OCI-LY1 (cell line): ENCODE data around the gene NUPR1.

ENCODE experiments used
- H2AFZ ChIP-seq: fragments of 200-600 bp; sonication (generic), shearing (Covaris generic); 2 replicates; pipeline ENCODE4 v1.6.0; 2014; ENCODE audit warnings: antibody characterized with exemption, mild to moderate bottlenecking, low read length
- H3F3A ChIP-seq: fragments of 200-600 bp; sonication (generic), shearing (Covaris generic); 2 replicates; pipeline ENCODE4 v1.6.0; 2014; ENCODE audit warnings: mild to moderate bottlenecking, antibody characterized with exemption, low read length, moderate library complexity; ENCODE audit not compliant: insufficient read depth
- H3K27ac ChIP-seq: fragments of 200-600 bp; sonication (generic); 2 replicates; pipeline ENCODE4 v1.5.1; 2014; ENCODE audit warnings: low read length, mixed run types, mild to moderate bottlenecking, low read depth; ENCODE audit not compliant: poor library complexity, severe bottlenecking
- H3K27me3 ChIP-seq: fragments of 200-600 bp; sonication (generic); 2 replicates; pipeline ENCODE4 v1.6.0; 2014; ENCODE audit warnings: antibody characterized with exemption, mild to moderate bottlenecking, low read length, moderate library complexity; ENCODE audit not compliant: insufficient read depth
- H3K36me3 ChIP-seq: fragments of 200-600 bp; sonication (generic); 2 replicates; pipeline ENCODE4 v1.6.1; 2014; ENCODE audit warnings: mild to moderate bottlenecking, antibody characterized with exemption, low read length, moderate library complexity, mixed read lengths; ENCODE audit not compliant: insufficient read depth
- H3K4me1 ChIP-seq: fragments of 200-600 bp; sonication (generic); 2 replicates; pipeline ENCODE4 v1.5.1; 2014; ENCODE audit warnings: mild to moderate bottlenecking, low read length, moderate library complexity; ENCODE audit not compliant: insufficient read depth, severe bottlenecking
- H3K4me2 ChIP-seq: fragments of 200-600 bp; sonication (generic), shearing (Covaris generic); 2 replicates; pipeline ENCODE4 v1.6.1; 2014; ENCODE audit warnings: low read length
- H3K4me3 ChIP-seq: fragments of 200-600 bp; sonication (generic); 2 replicates; pipeline ENCODE4 v1.5.1; 2014; ENCODE audit warnings: low read length, low read depth, mild to moderate bottlenecking, mixed read lengths; ENCODE audit not compliant: poor library complexity, severe bottlenecking
- H3K79me2 ChIP-seq: fragments of 200-600 bp; shearing (Covaris generic); 2 replicates; pipeline ENCODE4 v1.6.1; 2016; ENCODE audit warnings: mixed run types, low read length, mixed read lengths; ENCODE audit not compliant: insufficient read depth
- H3K9ac ChIP-seq: fragments of 200-600 bp; sonication (generic), shearing (Covaris generic); 2 replicates; pipeline ENCODE4 v1.6.1; 2014; ENCODE audit warnings: mild to moderate bottlenecking, low read length, mixed read lengths
- H3K9me2 ChIP-seq: fragments of 200-600 bp; sonication (generic), shearing (Covaris generic); 2 replicates; pipeline ENCODE4 v1.6.1; 2014; ENCODE audit warnings: low read depth, mild to moderate bottlenecking, low read length, mixed read lengths
- H3K9me3 ChIP-seq: fragments of 200-600 bp; shearing (Covaris generic); 2 replicates; pipeline ENCODE4 v1.6.1; 2014; ENCODE audit warnings: low read length, mixed read lengths
- H4K20me1 ChIP-seq: fragments of 200-600 bp; sonication (generic), shearing (Covaris generic); 2 replicates; pipeline ENCODE4 v1.6.0; 2016; ENCODE audit warnings: mild to moderate bottlenecking, low read length; ENCODE audit not compliant: insufficient read depth
- CTCF ChIP-seq: fragments of 200-600 bp; sonication (generic), shearing (Covaris generic); IDR thresholded peaks from 2 replicates; pipeline ENCODE4 v1.5.1; 2017; ENCODE audit warnings: mild to moderate bottlenecking, antibody characterized with exemption, low read length, moderate library complexity, mixed read lengths
- EZH2 ChIP-seq: fragments of 200-600 bp; sonication (generic), shearing (Covaris generic); IDR thresholded peaks from 2 replicates; pipeline ENCODE4 v1.8.0; 2017; ENCODE audit warnings: borderline replicate concordance, mixed run types, mild to moderate bottlenecking, antibody characterized with exemption, low read length, moderate library complexity, mixed read lengths

The NUPR1 gene

GRCh38 chr16:28554634-28555423 lies 16.1 kb upstream of the NUPR1 start:
- Histone ChIP-seq H3K4me2 (peak overlapping the region; percentile 94), H3K36me3 (peaks cover 17% of the 10 kb centered on the region), H3K27ac (no peak overlapping the region), H3K27me3 (no peaks in the 10 kb centered on the region), H3F3A (no peaks in the 10 kb centered on the region), H3K79me2 (no peaks in the 10 kb centered on the region), H2AFZ (no peak overlapping the region), H3K4me3 (peak overlapping the region; percentile 69), H3K9me3 (no peaks in the 10 kb centered on the region), H4K20me1 (no peaks in the 10 kb centered on the region), H3K4me1 (peaks cover 21% of the 10 kb centered on the region), H3K9me2 (no peaks in the 10 kb centered on the region), H3K9ac (peak overlapping the region; percentile 69)
- TF ChIP-seq EZH2 (no peak), CTCF (no peak)

DNA sequence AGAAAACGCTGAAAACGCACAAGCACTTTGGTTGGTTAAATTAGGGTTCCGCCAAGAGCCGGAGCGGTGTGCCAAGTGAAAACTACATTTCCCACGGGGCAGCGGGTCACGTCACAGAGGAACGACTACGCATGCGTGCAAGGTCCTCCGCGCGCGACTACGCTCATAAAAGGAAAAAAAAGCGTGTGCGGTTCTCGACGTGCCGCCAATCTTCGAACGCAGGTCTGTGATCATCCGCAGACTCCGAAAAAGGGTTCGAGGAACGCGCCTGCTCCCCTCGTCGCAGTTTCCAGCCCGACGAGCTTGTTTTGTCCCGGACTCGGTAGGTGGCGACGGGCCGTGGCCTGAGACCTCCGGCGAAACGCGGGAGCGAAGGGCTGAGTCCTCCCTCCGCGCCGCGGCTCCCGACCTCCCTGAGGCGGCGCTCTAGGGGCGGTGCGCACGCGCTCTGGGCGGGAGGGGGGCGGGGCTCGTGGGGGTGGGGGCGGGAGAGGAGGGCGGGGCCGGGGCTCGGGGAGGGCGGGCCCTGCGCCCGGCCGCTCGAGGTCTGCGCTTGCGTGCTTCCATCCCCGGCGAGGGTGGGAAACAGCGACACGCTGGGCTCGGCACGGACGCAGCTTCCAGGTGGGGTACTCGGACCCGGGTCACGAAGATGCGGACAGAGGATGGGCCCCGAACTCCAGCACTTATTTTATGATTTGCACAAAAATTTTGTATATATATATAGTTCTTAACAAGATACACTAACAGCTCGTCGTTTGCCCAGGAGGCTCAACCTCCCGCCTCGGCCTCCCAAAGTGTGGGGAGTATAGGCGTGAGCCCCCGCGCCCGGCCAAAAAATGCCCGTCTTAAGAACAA lies 15.2 kb upstream of the NUPR1 start, which contains the start of gene SGF29:
TSS of gene SGF29 (plus strand) at position 145 of the 858 bp plus-strand sequence. CDS start 27,150 bp downstream, outside the sequence.
- Histone ChIP-seq H3K79me2 (no peaks in the 10 kb centered on the region), H3K9me3 (no peaks in the 10 kb centered on the region), H3F3A (no peaks in the 10 kb centered on the region), H3K4me2 (peak within 1 kb of the TSS; percentile 94), H3K27me3 (no peaks in the 10 kb centered on the region), H2AFZ (no peak within 1 kb of the TSS; the same call in 1 of the 2 replicates), H4K20me1 (no peaks in the 10 kb centered on the region), H3K4me1 (peaks cover 21% of the 10 kb centered on the region), H3K4me3 (peak within 1 kb of the TSS; percentile 69), H3K9me2 (no peaks in the 10 kb centered on the region), H3K9ac (peak within 1 kb of the TSS; percentile 92), H3K27ac (peak within 1 kb of the TSS; percentile 91), H3K36me3 (peaks cover 12% of the 10 kb centered on the region)
- peak; percentile 33; the same call in 1 of the 2 replicates for TF ChIP-seq CTCF
- TF ChIP-seq EZH2 = no peak

DNA sequence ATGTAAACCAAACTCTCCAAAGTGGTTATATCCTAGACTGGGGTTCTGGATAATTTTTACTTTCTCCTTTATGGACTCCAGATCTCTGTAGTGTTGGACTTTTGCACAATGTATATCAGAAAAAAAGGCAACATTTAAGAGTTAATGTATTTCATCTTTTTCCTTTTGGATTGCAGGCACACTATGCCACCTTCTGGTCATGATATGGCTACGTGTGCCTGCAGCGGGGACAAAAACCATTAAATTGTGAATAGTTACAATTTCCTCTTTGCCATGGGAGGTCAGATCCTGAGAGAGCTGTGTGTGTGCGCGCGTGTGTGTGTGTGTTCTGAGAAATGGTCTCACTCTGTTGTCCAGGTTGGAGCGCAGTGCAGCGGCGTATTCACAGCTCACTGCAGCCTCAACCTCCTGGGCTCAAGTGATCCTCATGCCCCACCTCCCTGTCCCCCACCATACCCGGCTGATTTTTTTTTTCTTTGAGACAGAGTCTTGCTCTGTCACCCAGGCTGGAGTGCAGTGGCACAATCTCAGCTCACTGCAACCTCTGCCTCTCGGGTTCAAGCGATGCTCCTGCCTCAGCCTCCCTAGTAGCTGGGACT lies 10.6 kb upstream of the NUPR1 start:
- H2AFZ ChIP-seq = no peak overlapping the region
- no peak overlapping the region for H3K9ac ChIP-seq
- peaks cover under 1% of the 10 kb centered on the region; the same call in 1 of the 2 replicates for H3K27me3 ChIP-seq
- no peak overlapping the region for H3K4me2 ChIP-seq
- no peaks in the 10 kb centered on the region for H3K79me2 ChIP-seq
- H3K9me2 ChIP-seq = no peaks in the 10 kb centered on the region
- TF ChIP-seq CTCF (peak; percentile 54; the same call in 1 of the 2 replicates), EZH2 (no peak)
- no peaks in the 10 kb centered on the region for H3K36me3 ChIP-seq
- no peak overlapping the region for H3K4me3 ChIP-seq
- H3K27ac ChIP-seq = no peak overlapping the region
- no peaks in the 10 kb centered on the region for H4K20me1 ChIP-seq
- H3K4me1 ChIP-seq = peaks cover 7% of the 10 kb centered on the region
- no peaks in the 10 kb centered on the region for H3F3A ChIP-seq
- H3K9me3 ChIP-seq = no peaks in the 10 kb centered on the region
